ENCODE data around the gene PIGS.

PIGS gene

GRCh38 chr17:28573521-28573920 is 2.2 kb upstream of the PIGS start:
- H3K4me3 ChIP-seq (ENCODE audit: low read depth, low read length) = no peak overlapping the region
- TF ChIP-seq CTCF (IDR thresholded peaks at IDR 0.05; ENCODE audit: control insufficient read depth, extremely low read depth, insufficient read depth) = no peak
- no peak for DNase-seq (ENCODE audit: low read depth)

GRCh38 chr17:28573040-28573380 is 1.7 kb upstream of the PIGS start:
- no peak for TF ChIP-seq CTCF (IDR thresholded peaks at IDR 0.05; ENCODE audit: control insufficient read depth, extremely low read depth, insufficient read depth)
- DNase-seq (ENCODE audit: low read depth) = no peak

GRCh38 chr17:28572259-28573039 is 1.1 kb upstream of the PIGS start:
- peak overlapping the region; percentile 95 for H3K4me3 ChIP-seq (ENCODE audit: low read depth, low read length)
- no peak for DNase-seq (ENCODE audit: low read depth)
- TF ChIP-seq CTCF (IDR thresholded peaks at IDR 0.05; ENCODE audit: control insufficient read depth, extremely low read depth, insufficient read depth) = no peak

More at GRCh38 chr17:28573040-28573380, 1.7 kb upstream of the PIGS start:
- H3K4me3 ChIP-seq (ENCODE audit: low read depth, low read length) = no peak overlapping the region

- peak overlapping the region; percentile 95 for H3K4me3 ChIP-seq (ENCODE audit: low read depth, low read length)
- no peak for DNase-seq (ENCODE audit: low read depth)
- TF ChIP-seq CTCF (IDR thresholded peaks at IDR 0.05; ENCODE audit: control insufficient read depth, extremely low read depth, insufficient read depth) = no peak
These were observed 486 bp downstream of the PIGS start for GRCh38 chr17:28570716-28571360.

GRCh38 chr17:28569446-28569845 is 1.9 kb downstream of the PIGS start:
- no peak for DNase-seq (ENCODE audit: low read depth)
- no peak for TF ChIP-seq CTCF (IDR thresholded peaks at IDR 0.05; ENCODE audit: control insufficient read depth, extremely low read depth, insufficient read depth)
- peak overlapping the region; percentile 95 for H3K4me3 ChIP-seq (ENCODE audit: low read depth, low read length)

- H3K4me3 ChIP-seq (ENCODE audit: low read depth, low read length) = no peak overlapping the region
- no peak for DNase-seq (ENCODE audit: low read depth)
- TF ChIP-seq CTCF (IDR thresholded peaks at IDR 0.05; ENCODE audit: control insufficient read depth, extremely low read depth, insufficient read depth) = no peak
These were observed 3.7 kb downstream of the PIGS start for GRCh38 chr17:28567604-28568003.
